ENCODE results near the gene SLC35F3.

DNA sequence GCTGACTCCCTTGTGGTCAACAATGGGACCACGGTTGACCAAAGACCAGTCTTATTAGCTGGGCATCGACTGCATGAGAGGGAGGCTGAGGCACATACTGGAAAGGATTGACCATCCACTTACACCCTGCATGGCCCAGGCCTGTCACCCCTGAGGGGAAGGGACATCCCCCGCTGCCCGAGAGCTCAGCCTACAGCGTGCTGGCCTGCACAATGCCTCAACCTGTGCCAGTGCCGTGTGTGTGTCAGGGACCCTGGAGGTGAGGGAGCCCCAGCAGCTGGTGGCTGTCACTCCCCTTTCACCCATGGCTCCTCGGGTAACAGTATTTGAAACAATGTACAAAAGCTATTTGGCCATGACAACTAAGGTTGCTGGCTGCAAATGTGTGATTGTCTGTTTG, 67.3 kb downstream of the SLC35F3 start:
- TF ChIP-seq POLR2AphosphoS5 (IDR thresholded peaks at IDR 0.05; ENCODE audit: low read depth, low read length) (no peak), POLR2A (IDR thresholded peaks at IDR 0.05; ENCODE audit: low read depth, low read length) (no peak), TAF1 (IDR thresholded peaks at IDR 0.05; ENCODE audit: borderline replicate concordance, low read depth, low read length) (no peak)
